Stomach (tissue), 4 donors: Measurements from ENCODE around the gene HAGHL.

Experiments
- POLR2A ChIP-seq, 4 donors: fragments of 450-650 bp; IDR thresholded peaks; one replicate each; pipeline ENCODE4 v1.6.1; 2016; ENCODE audit warnings: antibody characterized with exemption in 4 of 4, control low read depth in 2 of 4, mild to moderate bottlenecking in 1 of 4, moderate library complexity in 1 of 4
- TF ChIP-seq, protein P1 (sequence below), 7 experiments: fragments of 450-650 bp in 4 of 7; fragments of 200-600 bp in 3 of 7; sonication (generic) in 3 of 7; IDR thresholded peaks; one replicate each; pipeline ENCODE4 v1.5.1; 2016 to 2019; ENCODE audit warnings: antibody characterized with exemption in 7 of 7, control low read depth in 2 of 7, mild to moderate bottlenecking in 1 of 7

DNA sequence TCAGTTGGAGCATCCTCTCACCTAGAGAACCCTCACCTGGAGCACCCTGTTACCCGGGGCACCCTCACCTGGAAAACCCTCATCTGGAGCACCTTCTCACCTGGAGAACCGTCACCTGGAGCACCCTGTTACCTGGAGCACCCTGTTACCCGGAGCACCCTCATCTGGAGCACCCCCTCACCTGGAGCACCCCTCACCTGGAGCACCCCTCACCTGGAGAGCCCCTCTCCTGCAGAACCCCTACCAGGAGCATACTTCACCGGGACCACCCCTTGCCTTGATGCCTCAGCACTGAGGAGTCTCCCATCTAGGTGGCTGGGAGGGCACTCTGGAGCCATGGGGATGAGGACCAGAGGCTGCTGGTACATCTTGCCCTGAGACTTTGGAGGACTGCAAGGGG lies 17.9 kb upstream of the HAGHL start:
- TF ChIP-seq, protein P1, sequence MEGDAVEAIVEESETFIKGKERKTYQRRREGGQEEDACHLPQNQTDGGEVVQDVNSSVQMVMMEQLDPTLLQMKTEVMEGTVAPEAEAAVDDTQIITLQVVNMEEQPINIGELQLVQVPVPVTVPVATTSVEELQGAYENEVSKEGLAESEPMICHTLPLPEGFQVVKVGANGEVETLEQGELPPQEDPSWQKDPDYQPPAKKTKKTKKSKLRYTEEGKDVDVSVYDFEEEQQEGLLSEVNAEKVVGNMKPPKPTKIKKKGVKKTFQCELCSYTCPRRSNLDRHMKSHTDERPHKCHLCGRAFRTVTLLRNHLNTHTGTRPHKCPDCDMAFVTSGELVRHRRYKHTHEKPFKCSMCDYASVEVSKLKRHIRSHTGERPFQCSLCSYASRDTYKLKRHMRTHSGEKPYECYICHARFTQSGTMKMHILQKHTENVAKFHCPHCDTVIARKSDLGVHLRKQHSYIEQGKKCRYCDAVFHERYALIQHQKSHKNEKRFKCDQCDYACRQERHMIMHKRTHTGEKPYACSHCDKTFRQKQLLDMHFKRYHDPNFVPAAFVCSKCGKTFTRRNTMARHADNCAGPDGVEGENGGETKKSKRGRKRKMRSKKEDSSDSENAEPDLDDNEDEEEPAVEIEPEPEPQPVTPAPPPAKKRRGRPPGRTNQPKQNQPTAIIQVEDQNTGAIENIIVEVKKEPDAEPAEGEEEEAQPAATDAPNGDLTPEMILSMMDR (IDR thresholded peaks at IDR 0.05), result no peak
- no peak for TF ChIP-seq POLR2A (IDR thresholded peaks at IDR 0.05)
